AG04450 (cell line): ENCODE measurements around the gene NUDT3. TPM values are rescaled to one million over a fixed set of nuclear protein-coding genes. Genes with fewer than 3 reads are reported as not detected.

Experiments used
- CTCF ChIA-PET: fragments of 300-600, 350-600 bp; formaldehyde crosslinking; extraction: SDS; loops from one replicate; lab custom pipeline; 2022; ENCODE audit warnings: antibody characterized with exemption, inconsistent platforms; lab: Charles Lee
- POLR2A ChIA-PET: fragments of 350-600 bp; formaldehyde crosslinking; extraction: SDS; loops from one replicate; lab custom pipeline; 2021; ENCODE audit warnings: antibody characterized with exemption, inconsistent platforms; lab: Yijun Ruan, JAX
- DNase-seq: peaks from one replicate; pipeline ENCODE4 v3.0.0-alpha.2; 2011; ENCODE audit warnings: low read depth, low spot score
- H3K27ac ChIP-seq: one replicate; pipeline ENCODE4 v1.5.1; 2012; ENCODE audit warnings: low read depth, low read length, control low read depth
- H3K27me3 ChIP-seq: one replicate; pipeline ENCODE4 v1.6.0; 2012; ENCODE audit warnings: low read length; ENCODE audit not compliant: control insufficient read depth, insufficient read depth
- H3K4me3 ChIP-seq: 2 replicates; pipeline ENCODE4 v1.5.1; 2011; ENCODE audit warnings: mild to moderate bottlenecking, low read depth, low read length, control low read depth
- H3K9me3 ChIP-seq: 2 replicates; pipeline ENCODE4 v1.5.1; 2012; ENCODE audit warnings: low read length; ENCODE audit not compliant: control insufficient read depth, insufficient read depth
- polyA plus RNA-seq: library from polyadenylated mRNA; depleted of rRNA; stranded (reverse); fragments of >200 nt; gene quantifications from 2 replicates; pipeline ENCODE4 v1.2.3, GENCODE V29; 2011
- TF ChIP-seq, protein P1 (sequence below): IDR thresholded peaks from 2 replicates; pipeline ENCODE4 v1.5.1; 2011; ENCODE audit warnings: low read depth, low read length, control low read depth, inconsistent platforms

Gene NUDT3
- polyA plus RNA-seq, 1 experiment = 26.7 TPM

DNA sequence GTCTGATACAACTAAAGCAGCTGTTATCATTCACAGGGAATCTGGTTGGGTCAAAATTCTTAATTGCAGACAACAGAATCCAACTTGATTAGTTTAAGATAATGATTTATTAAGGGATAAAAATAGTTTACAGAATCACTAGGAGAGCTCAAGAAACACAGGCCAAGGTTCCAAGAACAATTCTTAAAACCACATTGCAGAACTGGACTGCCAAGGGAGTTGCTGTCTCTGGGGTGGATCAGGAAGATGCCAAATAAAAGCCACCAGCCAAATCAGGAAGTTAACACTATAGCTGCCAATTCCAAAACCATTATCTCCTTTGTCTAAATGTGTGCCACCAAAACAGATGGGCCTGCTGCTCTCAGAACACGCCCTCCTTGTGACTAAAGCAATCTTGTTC is 53.7 kb downstream of the NUDT3 start:
- CTCF ChIA-PET = no interaction called here
- POLR2A ChIA-PET = interaction anchor here (0.5 kb wide), 2 partner anchors 15 to 1575 kb away, joined by 3 to 4 read pairs; no protein-coding TSS in a partner anchor
- H3K27ac ChIP-seq = no peak overlapping the region
- no peaks in the 10 kb centered on the region for H3K9me3 ChIP-seq
- no peak for DNase-seq
- no peaks in the 10 kb centered on the region for H3K27me3 ChIP-seq
- H3K4me3 ChIP-seq = no peak overlapping the region
- TF ChIP-seq, protein P1, sequence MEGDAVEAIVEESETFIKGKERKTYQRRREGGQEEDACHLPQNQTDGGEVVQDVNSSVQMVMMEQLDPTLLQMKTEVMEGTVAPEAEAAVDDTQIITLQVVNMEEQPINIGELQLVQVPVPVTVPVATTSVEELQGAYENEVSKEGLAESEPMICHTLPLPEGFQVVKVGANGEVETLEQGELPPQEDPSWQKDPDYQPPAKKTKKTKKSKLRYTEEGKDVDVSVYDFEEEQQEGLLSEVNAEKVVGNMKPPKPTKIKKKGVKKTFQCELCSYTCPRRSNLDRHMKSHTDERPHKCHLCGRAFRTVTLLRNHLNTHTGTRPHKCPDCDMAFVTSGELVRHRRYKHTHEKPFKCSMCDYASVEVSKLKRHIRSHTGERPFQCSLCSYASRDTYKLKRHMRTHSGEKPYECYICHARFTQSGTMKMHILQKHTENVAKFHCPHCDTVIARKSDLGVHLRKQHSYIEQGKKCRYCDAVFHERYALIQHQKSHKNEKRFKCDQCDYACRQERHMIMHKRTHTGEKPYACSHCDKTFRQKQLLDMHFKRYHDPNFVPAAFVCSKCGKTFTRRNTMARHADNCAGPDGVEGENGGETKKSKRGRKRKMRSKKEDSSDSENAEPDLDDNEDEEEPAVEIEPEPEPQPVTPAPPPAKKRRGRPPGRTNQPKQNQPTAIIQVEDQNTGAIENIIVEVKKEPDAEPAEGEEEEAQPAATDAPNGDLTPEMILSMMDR = no peak

DNA sequence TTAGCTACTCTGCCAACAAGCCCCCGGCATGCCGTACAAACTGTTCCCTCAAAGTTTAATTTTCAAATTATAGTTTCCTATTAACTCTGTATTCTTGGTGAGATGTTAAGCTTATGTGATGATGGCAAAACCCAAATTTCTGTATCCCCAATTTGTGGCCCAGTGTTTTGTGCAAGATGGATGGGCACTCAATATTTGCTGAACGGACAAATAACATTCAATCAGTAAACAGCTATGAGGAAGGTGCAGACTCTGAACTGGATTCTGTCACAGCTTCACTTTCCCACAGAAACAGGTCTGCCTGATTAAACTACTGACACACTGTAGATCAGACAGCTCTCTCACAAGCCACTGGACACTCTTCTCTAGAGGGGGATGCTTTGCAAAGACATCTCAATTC is 54.1 kb downstream of the NUDT3 start:
- DNase-seq = no peak
- TF ChIP-seq, protein P1 = no peak
- ChIA-PET CTCF (no interaction called here), POLR2A (no interaction called here)
- Histone ChIP-seq H3K27me3 (no peaks in the 10 kb centered on the region), H3K4me3 (no peak overlapping the region), H3K27ac (no peak overlapping the region), H3K9me3 (no peaks in the 10 kb centered on the region)

DNA sequence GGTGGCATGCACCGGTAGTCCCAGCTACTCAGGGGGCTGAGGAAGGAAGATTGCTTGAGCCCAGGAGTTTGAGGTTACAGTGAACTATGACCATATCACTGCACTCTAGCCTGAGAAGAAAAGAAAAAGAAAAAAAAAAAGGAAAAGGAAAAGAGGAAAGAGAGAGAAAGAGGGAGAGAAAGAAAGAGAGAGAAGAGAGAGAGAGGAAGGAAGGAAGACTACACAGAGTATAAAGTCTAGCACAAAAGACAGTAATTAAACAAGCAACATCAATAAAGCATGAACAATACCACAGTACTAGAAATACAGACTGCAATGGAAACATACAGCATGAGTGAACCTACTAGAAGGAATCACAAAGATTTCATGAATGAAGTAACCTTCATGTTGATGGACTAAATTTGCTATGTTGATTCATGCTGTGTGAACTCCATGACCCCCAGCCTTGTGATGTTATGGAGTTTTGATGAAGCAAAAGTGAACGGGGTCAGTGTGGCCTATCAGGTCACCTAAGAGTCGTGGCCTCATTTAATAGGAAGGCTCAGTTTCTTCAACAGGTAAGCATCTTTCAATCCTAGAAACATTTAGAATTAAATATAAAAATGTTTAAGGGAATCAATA is 57.6 kb downstream of the NUDT3 start:
- no peak overlapping the region for H3K27ac ChIP-seq
- H3K27me3 ChIP-seq = no peaks in the 10 kb centered on the region
- ChIA-PET CTCF (interaction anchor here (0.7 kb wide), 1 partner anchor 161 kb away, joined by 3 read pairs; no protein-coding TSS in a partner anchor), POLR2A (interaction anchor here (0.7 kb wide), 1 partner anchor 24 kb away, joined by 3 read pairs; no protein-coding TSS in a partner anchor)
- TF ChIP-seq, protein P1 = no peak
- DNase-seq = no peak
- H3K4me3 ChIP-seq = no peak overlapping the region
- H3K9me3 ChIP-seq = no peaks in the 10 kb centered on the region

DNA sequence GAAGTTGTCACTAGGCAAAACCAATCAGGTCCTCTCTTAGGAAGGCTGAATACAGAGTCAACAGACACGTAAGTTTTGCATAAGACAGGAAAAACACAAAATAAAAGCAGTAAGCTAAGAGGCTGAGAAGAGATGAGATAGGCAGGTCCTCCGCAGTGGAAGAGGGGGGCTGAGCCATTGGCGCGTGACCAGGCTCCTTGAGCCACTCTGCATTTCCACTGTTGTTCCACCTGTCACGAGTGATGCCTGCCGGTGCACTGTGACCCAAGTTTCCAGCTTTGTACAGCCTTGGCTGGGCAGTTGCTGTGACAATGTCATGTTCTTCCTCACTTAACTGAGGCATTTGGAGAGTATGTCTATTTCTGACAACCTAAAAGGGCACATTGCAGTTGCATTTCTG is 58.6 kb downstream of the NUDT3 start:
- ChIA-PET CTCF (interaction anchor here (1.2 kb wide), 1 partner anchor 84 kb away, joined by 4 read pairs; no protein-coding TSS in a partner anchor), POLR2A (no interaction called here)
- Histone ChIP-seq H3K9me3 (no peaks in the 10 kb centered on the region), H3K4me3 (no peak overlapping the region), H3K27ac (no peak overlapping the region), H3K27me3 (no peaks in the 10 kb centered on the region)
- no peak for DNase-seq
- TF ChIP-seq, protein P1 = no peak
